Measurements from ENCODE around the gene ITPRID1. TPM values are rescaled to one million over a fixed set of nuclear protein-coding genes. Genes with fewer than 3 reads are reported as not detected.

ITPRID1 gene
- total RNA-seq, 4 donors from 2014 or later: 1.00 TPM; not detected in 3

DNA sequence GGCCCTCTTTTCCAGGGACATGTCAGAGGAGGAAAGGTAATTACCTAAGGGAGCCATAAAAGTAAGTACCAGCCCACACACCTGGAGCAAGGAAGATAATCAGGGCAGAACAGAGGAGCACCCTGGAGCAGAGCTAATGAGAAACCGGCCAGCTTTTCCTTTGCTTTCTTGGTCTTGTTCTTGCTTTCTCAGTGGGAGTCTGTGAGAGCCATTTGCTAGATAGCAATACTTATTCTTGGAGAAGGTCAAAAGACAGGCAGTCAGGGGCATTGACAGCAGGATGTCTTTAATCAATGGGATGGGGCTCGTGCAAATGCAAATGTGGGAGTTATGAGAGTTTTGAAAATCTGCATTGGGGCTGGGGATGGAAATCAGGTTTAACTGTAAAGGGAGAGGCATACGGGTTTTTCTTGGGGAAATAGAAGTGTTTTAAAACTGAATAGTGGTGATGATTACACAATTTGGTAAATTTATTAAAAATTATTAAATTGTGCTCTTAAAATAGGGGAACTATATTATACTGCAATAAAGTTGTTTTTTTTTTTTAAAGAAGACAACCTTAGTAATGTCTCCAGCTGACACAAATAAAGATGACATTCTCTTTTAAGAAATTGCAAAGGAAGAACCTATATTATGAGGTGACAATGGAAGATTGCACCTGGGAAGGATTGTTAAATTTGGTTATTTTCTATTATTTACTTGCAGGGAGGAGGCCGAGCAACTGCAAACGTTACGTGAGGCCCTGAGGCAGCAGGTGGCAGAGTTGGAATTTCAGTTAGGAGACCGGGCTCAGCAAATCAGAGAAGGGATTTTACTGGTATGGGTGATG is 137.6 kb downstream of the ITPRID1 start:
- 61 to 71% methylated on average over 7 of the region's 7 CpGs for WGBS, 2 donors
- intact Hi-C loops (cut with DNase I): no loop called here
- Histone ChIP-seq H3K4me3 (no peak overlapping the region), H3K9me3 (no peaks in the 10 kb centered on the region), H3K27ac (no peak overlapping the region), H3K4me1 (no peaks in the 10 kb centered on the region), H3K27me3 (no peaks in the 10 kb centered on the region), H3K36me3 (no peaks in the 10 kb centered on the region)
- no peak for TF ChIP-seq POLR2A (IDR thresholded peaks at IDR 0.05)
- TF ChIP-seq, protein P1, sequence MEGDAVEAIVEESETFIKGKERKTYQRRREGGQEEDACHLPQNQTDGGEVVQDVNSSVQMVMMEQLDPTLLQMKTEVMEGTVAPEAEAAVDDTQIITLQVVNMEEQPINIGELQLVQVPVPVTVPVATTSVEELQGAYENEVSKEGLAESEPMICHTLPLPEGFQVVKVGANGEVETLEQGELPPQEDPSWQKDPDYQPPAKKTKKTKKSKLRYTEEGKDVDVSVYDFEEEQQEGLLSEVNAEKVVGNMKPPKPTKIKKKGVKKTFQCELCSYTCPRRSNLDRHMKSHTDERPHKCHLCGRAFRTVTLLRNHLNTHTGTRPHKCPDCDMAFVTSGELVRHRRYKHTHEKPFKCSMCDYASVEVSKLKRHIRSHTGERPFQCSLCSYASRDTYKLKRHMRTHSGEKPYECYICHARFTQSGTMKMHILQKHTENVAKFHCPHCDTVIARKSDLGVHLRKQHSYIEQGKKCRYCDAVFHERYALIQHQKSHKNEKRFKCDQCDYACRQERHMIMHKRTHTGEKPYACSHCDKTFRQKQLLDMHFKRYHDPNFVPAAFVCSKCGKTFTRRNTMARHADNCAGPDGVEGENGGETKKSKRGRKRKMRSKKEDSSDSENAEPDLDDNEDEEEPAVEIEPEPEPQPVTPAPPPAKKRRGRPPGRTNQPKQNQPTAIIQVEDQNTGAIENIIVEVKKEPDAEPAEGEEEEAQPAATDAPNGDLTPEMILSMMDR (IDR thresholded peaks at IDR 0.05): no peak
- no peak for DNase-seq

DNA sequence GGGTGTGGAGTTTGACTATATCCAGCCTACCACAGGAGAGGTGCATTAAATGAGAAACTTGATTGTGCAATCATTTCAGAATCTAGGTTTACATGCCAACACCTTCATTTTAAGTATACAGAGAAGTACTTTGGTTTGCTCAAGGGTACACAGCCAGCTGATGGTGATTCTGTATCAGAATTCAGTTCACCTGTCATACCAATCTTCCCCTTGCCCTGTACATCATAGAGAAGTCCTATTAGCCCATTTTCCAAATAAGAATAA is 138.1 kb downstream of the ITPRID1 start:
- H3K27ac ChIP-seq: no peak overlapping the region
- no peak for DNase-seq
- H3K36me3 ChIP-seq: no peaks in the 10 kb centered on the region
- no peak overlapping the region for H3K4me3 ChIP-seq
- no peaks in the 10 kb centered on the region for H3K9me3 ChIP-seq
- TF ChIP-seq, protein P1 (IDR thresholded peaks at IDR 0.05): no peak
- TF ChIP-seq POLR2A (IDR thresholded peaks at IDR 0.05): no peak
- intact Hi-C loops (cut with DNase I): no loop called here
- no peaks in the 10 kb centered on the region for H3K4me1 ChIP-seq
- H3K27me3 ChIP-seq: no peaks in the 10 kb centered on the region

DNA sequence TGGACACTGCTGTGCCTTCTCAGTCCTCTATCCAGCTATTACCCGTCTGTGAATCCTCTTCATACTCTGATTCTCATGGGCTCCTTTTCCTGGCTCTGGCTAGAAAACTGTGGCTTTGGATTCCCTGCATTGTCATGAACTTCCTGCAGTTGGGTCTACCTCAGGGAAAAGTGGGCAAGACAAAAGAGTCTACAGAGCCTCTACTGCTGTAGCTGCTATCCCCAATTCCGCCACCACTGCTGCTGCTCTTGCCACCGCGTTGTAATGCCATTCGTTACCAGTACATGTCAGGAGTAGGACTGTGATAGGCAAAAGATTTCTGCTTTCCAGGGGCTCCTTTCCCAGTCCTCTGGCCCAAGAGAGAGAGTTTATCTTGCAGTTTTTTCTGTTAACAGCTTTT is 149.2 kb downstream of the ITPRID1 start:
- no peaks in the 10 kb centered on the region for H3K4me1 ChIP-seq
- intact Hi-C loops (cut with DNase I): no loop called here
- no peaks in the 10 kb centered on the region for H3K27me3 ChIP-seq
- DNase-seq: no peak
- TF ChIP-seq, protein P1 (IDR thresholded peaks at IDR 0.05): no peak
- TF ChIP-seq POLR2A (IDR thresholded peaks at IDR 0.05): no peak
- 75 to 84% methylated on average over 5 of the region's 5 CpGs for WGBS, 2 donors
- no peaks in the 10 kb centered on the region for H3K9me3 ChIP-seq
- no peak overlapping the region for H3K4me3 ChIP-seq
- H3K27ac ChIP-seq: no peak overlapping the region
- no peaks in the 10 kb centered on the region for H3K36me3 ChIP-seq

DNA sequence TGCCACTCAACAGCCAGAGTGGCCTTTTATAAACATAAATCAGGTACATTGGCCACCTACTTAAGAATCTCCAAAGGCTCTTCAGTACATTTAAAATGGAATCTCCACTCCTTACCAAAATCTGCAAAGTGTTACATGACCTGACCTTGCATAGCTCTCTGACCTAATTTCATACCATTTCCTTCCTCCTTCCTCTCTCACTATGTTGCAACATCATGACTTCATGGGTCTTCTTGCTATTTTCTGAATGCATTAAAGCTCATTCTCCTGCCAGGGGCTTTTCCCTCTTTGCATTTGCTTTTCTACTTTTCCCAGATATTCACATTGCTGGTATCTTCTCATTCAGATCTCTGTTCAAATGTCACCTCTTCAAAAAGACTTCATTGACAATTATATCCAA is 151.0 kb downstream of the ITPRID1 start:
- Histone ChIP-seq H3K4me3 (no peak overlapping the region), H3K36me3 (no peaks in the 10 kb centered on the region), H3K9me3 (no peaks in the 10 kb centered on the region), H3K27ac (no peak overlapping the region), H3K4me1 (no peaks in the 10 kb centered on the region), H3K27me3 (no peaks in the 10 kb centered on the region)
- TF ChIP-seq POLR2A (IDR thresholded peaks at IDR 0.05): no peak
- TF ChIP-seq, protein P1 (IDR thresholded peaks at IDR 0.05): no peak
- intact Hi-C loops (cut with DNase I): no loop called here
- DNase-seq: no peak

DNA sequence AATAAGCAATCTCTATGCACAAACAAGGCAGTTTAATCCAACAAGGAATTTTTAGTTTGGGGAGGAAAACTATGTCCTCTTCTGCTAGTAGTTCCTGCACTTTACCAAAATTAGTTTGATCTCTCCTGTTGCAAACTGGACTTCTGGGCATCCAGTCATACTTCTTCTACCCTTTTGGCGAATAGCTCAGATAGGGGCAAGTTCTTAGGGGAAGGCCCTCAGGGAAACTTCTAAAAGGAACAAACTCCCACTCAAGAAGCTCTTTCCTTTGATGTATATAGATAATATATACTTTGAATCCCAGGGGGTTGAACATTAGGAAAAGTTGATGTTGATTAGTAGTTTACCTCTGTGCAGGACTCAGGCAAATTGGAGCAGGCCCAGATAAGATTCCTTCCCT is 151.7 kb downstream of the ITPRID1 start:
- intact Hi-C loops (cut with DNase I): no loop called here
- no peaks in the 10 kb centered on the region for H3K36me3 ChIP-seq
- H3K4me1 ChIP-seq: no peaks in the 10 kb centered on the region
- H3K27me3 ChIP-seq: no peaks in the 10 kb centered on the region
- no peaks in the 10 kb centered on the region for H3K9me3 ChIP-seq
- no peak overlapping the region for H3K4me3 ChIP-seq
- H3K27ac ChIP-seq: no peak overlapping the region
- WGBS, 2 donors: 70 to 75% methylated on average over 1 of the region's 1 CpG
- DNase-seq: no peak
- no peak for TF ChIP-seq POLR2A (IDR thresholded peaks at IDR 0.05)
- TF ChIP-seq, protein P1 (IDR thresholded peaks at IDR 0.05): no peak

All from esophagus squamous epithelium (tissue), 5 donors.